Hepatocyte (in vitro differentiated cells): ENCODE measurements around the gene BCOR.

Experiments
- CTCF ChIP-seq: fragments of 200-600 bp; sonication (generic); IDR thresholded peaks from 2 replicates; pipeline ENCODE4 v1.5.1; 2016; ENCODE audit warnings: antibody characterized with exemption, mild to moderate bottlenecking; ENCODE audit not compliant: poor library complexity
- EZH2 ChIP-seq: fragments of 200-600 bp; sonication (generic); IDR thresholded peaks from 2 replicates; pipeline ENCODE4 v1.6.1; 2016; ENCODE audit warnings: antibody characterized with exemption, mild to moderate bottlenecking, borderline replicate concordance
- EZH2phosphoT487 ChIP-seq: fragments of 200-600 bp; sonication (generic); IDR thresholded peaks from one replicate; pipeline ENCODE4 v1.6.1; 2018; ENCODE audit warnings: antibody characterized with exemption, mild to moderate bottlenecking, low read depth, moderate library complexity; ENCODE audit not compliant: unreplicated experiment, severe bottlenecking

GRCh38 chrX:40011322-40012038, 86.3 kb downstream of the BCOR start:
- TF ChIP-seq CTCF (no peak), EZH2phosphoT487 (no peak), EZH2 (no peak)
